GM19467 (cell line): ENCODE results near the gene DIS3L2.
"Not testable (repeated sequence)": the region's sequence is repeated elsewhere in the genome, so short reads cannot be mapped to it uniquely, and the experiment has no call there.

Source experiments
- ATAC-seq: cut with Tn5 transposase; IDR thresholded peaks from one replicate; pipeline ENCODE4 v1.9.1; 2021; ENCODE audit warnings: mild to moderate bottlenecking, moderate library complexity; ENCODE audit not compliant: unreplicated experiment

The DIS3L2 gene

GRCh38 chr2:232111551-232111950, 150.0 kb downstream of the DIS3L2 start:
- ATAC-seq = no peak

- no peak for ATAC-seq
These were observed 152.3 kb downstream of the DIS3L2 start for GRCh38 chr2:232113821-232114220.

GRCh38 chr2:232115728-232116361, 154.3 kb downstream of the DIS3L2 start:
- not testable (repeated sequence) for ATAC-seq

GRCh38 chr2:232116852-232117251, 155.3 kb downstream of the DIS3L2 start:
- no peak for ATAC-seq

GRCh38 chr2:232117413-232117812, 155.9 kb downstream of the DIS3L2 start:
- ATAC-seq = no peak

- no peak for ATAC-seq
These were observed 159.4 kb downstream of the DIS3L2 start for GRCh38 chr2:232120911-232121310.

GRCh38 chr2:232124309-232124708, 162.8 kb downstream of the DIS3L2 start:
- ATAC-seq = no peak

- no peak for ATAC-seq
These were observed 165.0 kb downstream of the DIS3L2 start for GRCh38 chr2:232126301-232127099.

- ATAC-seq = no peak
These were observed 168.0 kb downstream of the DIS3L2 start for GRCh38 chr2:232129483-232129882.

- no peak for ATAC-seq
These were observed 170.7 kb downstream of the DIS3L2 start for GRCh38 chr2:232132181-232132580.

- ATAC-seq = no peak
These were observed 171.6 kb downstream of the DIS3L2 start for GRCh38 chr2:232133078-232133477.

GRCh38 chr2:232134939-232135338, 173.4 kb downstream of the DIS3L2 start:
- no peak for ATAC-seq

GRCh38 chr2:232137356-232138147, 176.0 kb downstream of the DIS3L2 start:
- no peak for ATAC-seq

- no peak for ATAC-seq
These were observed 176.9 kb downstream of the DIS3L2 start for GRCh38 chr2:232138441-232138840.

- no peak for ATAC-seq
These were observed 177.7 kb downstream of the DIS3L2 start for GRCh38 chr2:232139171-232139594.

GRCh38 chr2:232139786-232140562, 178.5 kb downstream of the DIS3L2 start:
- ATAC-seq = no peak

GRCh38 chr2:232141591-232141990, 180.1 kb downstream of the DIS3L2 start:
- no peak for ATAC-seq

GRCh38 chr2:232142049-232142448, 180.5 kb downstream of the DIS3L2 start:
- no peak for ATAC-seq

GRCh38 chr2:232142502-232142901, 181.0 kb downstream of the DIS3L2 start:
- ATAC-seq = no peak

GRCh38 chr2:232146294-232146693, 184.8 kb downstream of the DIS3L2 start:
- ATAC-seq = no peak
